Activated CD8-positive, alpha-beta T cell treated with anti-CD3 and anti-CD28 coated beads for 36 hours (primary cell): ENCODE measurements around the gene SYNC. TPM values are rescaled to one million over a fixed set of nuclear protein-coding genes. Genes with fewer than 3 reads are reported as not detected.

ENCODE experiments used
- ATAC-seq: fragments of 200-7000 bp; cut with Tn5 transposase; one replicate; pipeline ENCODE4 v1.10.0; 2021; ENCODE audit warnings: mild to moderate bottlenecking, moderate library complexity
- CTCF ChIA-PET: fragments of 350-600 bp; sonication (Branson Sonifier 250); formaldehyde crosslinking; loops from one replicate; lab custom pipeline; 2021; ENCODE audit warnings: antibody characterized with exemption; lab: Charles Lee
- POLR2A ChIA-PET: fragments of 350-600 bp; sonication (Branson Sonifier 250); formaldehyde crosslinking; loops from one replicate; lab custom pipeline; 2021; ENCODE audit warnings: antibody characterized with exemption; lab: Charles Lee
- DNase-seq: peaks from one replicate; pipeline ENCODE4 v3.0.0-alpha.2; 2020
- H3K27ac Mint-ChIP-seq: one replicate; pipeline ENCODE4 v1.8.0; 2021; ENCODE audit warnings: mild to moderate bottlenecking, mixed read lengths
- H3K27me3 Mint-ChIP-seq: one replicate; pipeline ENCODE4 v1.8.0; 2021; ENCODE audit warnings: mixed read lengths
- H3K36me3 Mint-ChIP-seq: one replicate; pipeline ENCODE4 v1.8.0; 2021; ENCODE audit warnings: low read depth, mixed read lengths
- H3K4me1 Mint-ChIP-seq: one replicate; pipeline ENCODE4 v1.8.0; 2021; ENCODE audit warnings: low read depth, mixed read lengths
- H3K4me3 Mint-ChIP-seq: one replicate; pipeline ENCODE4 v1.8.0; 2021; ENCODE audit warnings: mild to moderate bottlenecking, moderate library complexity, mixed read lengths
- H3K9me3 Mint-ChIP-seq: one replicate; pipeline ENCODE4 v1.8.0; 2021; ENCODE audit warnings: mixed read lengths
- intact Hi-C: fragments of 100-400 bp; cut with micrococcal nuclease; formaldehyde crosslinking; loops from one replicate; pipeline ENCODE4 v1.10.0; 2022
- total RNA-seq, 2 experiments: library from RNA; stranded (reverse); gene quantifications; one replicate each; pipeline ENCODE4 v1.2.3, GENCODE V29; 2021
- TF ChIP-seq, protein P1 (sequence below): fragments of 200-600 bp; IDR thresholded peaks from one replicate; pipeline ENCODE4 v1.8.0; 2022; ENCODE audit warnings: antibody characterized with exemption, mild to moderate bottlenecking

The SYNC gene
- total RNA-seq, 2 experiments from 2014 or later = not detected

DNA sequence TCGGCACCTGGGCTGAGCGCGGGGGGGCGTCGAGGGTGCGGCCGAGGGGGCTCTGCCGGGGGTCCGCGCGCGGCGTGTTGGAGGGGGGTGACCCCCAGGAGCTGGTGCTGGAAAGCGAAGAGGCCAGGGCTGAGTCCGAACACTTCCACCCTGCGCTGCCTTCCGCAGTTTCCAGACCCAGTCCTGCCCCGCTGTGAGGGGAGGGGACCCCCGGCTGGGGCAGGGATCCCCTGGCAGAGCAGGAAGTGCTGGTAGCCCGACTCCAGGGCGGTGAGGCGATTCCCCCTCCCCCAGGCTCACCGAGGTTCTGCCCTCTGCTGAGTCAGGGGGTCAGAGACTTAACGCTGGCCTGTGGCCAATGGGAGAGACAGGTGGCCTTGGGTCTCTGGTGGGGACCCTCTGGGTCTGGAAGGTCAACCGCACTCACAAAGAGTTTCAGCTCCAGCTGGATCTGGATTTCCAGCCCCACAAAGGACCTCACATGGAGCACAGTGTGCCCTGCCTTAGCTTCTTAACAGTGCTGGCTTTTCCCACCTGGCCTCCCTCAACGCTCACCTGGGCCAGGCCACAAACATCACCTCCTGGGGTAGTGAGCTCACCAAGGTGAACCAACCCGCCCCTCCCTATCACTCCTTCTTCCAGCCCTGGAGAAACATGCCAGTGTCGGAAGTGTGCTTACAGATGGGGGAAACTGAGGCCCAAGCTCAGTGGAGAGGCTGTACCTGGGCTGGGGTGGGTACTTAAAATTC is 39.8 kb upstream of the SYNC start:
- ATAC-seq (peak; percentile 27), DNase-seq (no peak)
- Mint-ChIP-seq H3K9me3 (no peaks in the 10 kb centered on the region), H3K27me3 (peaks cover 18% of the 10 kb centered on the region), H3K4me1 (no peaks in the 10 kb centered on the region), H3K27ac (no peak overlapping the region), H3K4me3 (peak overlapping the region; percentile 38), H3K36me3 (no peaks in the 10 kb centered on the region)
- ChIA-PET POLR2A (interaction anchor here (0.6 kb wide), 1 partner anchor 93 kb away, joined by 5 read pairs; no protein-coding TSS in a partner anchor), CTCF (interaction anchor here (1.0 to 1.4 kb wide), 3 partner anchors 30 to 44 kb away, joined by 4 to 6 read pairs (median 4); no protein-coding TSS in a partner anchor)
- TF ChIP-seq, protein P1, sequence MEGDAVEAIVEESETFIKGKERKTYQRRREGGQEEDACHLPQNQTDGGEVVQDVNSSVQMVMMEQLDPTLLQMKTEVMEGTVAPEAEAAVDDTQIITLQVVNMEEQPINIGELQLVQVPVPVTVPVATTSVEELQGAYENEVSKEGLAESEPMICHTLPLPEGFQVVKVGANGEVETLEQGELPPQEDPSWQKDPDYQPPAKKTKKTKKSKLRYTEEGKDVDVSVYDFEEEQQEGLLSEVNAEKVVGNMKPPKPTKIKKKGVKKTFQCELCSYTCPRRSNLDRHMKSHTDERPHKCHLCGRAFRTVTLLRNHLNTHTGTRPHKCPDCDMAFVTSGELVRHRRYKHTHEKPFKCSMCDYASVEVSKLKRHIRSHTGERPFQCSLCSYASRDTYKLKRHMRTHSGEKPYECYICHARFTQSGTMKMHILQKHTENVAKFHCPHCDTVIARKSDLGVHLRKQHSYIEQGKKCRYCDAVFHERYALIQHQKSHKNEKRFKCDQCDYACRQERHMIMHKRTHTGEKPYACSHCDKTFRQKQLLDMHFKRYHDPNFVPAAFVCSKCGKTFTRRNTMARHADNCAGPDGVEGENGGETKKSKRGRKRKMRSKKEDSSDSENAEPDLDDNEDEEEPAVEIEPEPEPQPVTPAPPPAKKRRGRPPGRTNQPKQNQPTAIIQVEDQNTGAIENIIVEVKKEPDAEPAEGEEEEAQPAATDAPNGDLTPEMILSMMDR = no peak
- intact Hi-C loops = no loop called here

DNA sequence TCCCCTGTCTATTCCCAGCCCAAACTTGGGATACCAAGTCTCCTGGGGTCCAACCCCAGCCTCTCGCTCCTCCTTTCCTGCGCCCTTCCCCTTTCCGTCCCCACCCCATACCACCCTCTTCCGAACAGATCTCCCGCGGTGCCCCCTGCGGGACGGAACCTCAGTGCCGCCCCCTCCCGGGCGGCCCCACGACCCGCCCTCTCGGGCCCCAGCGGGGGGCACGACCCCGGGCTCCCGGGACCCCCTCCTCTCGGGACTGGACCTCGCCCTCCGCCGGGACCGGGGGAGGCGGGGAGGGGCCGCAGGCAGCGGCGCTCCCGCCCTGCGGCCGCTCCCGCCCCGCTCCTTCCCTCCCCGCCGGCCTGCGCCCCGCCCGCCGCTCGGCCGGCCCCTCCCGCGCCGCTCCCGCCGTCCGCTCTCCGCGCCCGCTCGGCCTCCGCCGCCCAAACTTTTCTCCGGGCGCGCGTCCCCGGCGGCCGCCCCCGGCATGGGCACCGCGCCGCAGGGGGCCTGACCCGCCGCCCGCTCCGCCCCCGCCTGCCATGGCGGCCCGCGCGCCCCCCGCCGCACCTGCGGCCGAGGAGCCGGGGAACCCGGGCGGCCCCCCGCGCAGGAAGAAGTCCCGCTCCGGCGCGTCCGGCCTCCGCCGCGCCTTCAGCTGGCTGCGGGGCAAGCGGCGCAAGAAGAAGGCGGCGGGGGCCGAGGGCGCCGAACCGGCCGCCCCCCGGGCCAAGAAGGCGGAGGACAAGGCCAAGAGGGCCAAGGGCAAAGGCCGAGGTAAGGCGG is 39.0 kb upstream of the SYNC start:
- H3K9me3 Mint-ChIP-seq = no peaks in the 10 kb centered on the region
- DNase-seq (no peak), ATAC-seq (peak; percentile 39)
- H3K27ac Mint-ChIP-seq = no peak overlapping the region
- intact Hi-C loops = no loop called here
- H3K4me3 Mint-ChIP-seq = peak overlapping the region; percentile 53
- TF ChIP-seq, protein P1 = no peak
- peaks cover 19% of the 10 kb centered on the region for H3K27me3 Mint-ChIP-seq
- ChIA-PET POLR2A (no interaction called here), CTCF (interaction anchor here (1.0 to 1.2 kb wide), 2 partner anchors 30 to 43 kb away, joined by 4 to 6 read pairs; no protein-coding TSS in a partner anchor)
- H3K4me1 Mint-ChIP-seq = no peaks in the 10 kb centered on the region
- no peaks in the 10 kb centered on the region for H3K36me3 Mint-ChIP-seq

DNA sequence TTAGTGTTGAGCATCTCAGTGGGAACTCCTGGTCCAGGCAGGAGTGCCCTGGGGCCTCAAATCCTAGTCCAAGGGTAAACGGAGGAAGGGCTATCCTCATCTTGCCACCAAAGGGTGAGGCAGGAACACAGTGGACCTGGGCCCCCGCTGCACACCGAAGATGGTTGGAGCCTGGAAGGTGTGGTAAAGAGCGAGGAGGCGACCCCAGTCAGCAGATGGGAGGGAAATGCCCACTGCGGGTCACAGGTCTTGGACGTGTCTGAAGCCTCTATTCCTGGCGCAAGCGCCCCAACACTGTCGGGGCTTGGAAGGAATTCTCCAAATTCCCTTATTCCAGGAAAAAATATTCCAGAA is 38.5 kb upstream of the SYNC start:
- no peaks in the 10 kb centered on the region for H3K4me1 Mint-ChIP-seq
- intact Hi-C loops = no loop called here
- no peaks in the 10 kb centered on the region for H3K9me3 Mint-ChIP-seq
- ChIA-PET CTCF (no interaction called here), POLR2A (no interaction called here)
- no peak for DNase-seq
- no peaks in the 10 kb centered on the region for H3K36me3 Mint-ChIP-seq
- peaks cover 19% of the 10 kb centered on the region for H3K27me3 Mint-ChIP-seq
- H3K27ac Mint-ChIP-seq = no peak overlapping the region
- TF ChIP-seq, protein P1 = no peak
- H3K4me3 Mint-ChIP-seq = peak overlapping the region; percentile 53
- no peak for ATAC-seq

DNA sequence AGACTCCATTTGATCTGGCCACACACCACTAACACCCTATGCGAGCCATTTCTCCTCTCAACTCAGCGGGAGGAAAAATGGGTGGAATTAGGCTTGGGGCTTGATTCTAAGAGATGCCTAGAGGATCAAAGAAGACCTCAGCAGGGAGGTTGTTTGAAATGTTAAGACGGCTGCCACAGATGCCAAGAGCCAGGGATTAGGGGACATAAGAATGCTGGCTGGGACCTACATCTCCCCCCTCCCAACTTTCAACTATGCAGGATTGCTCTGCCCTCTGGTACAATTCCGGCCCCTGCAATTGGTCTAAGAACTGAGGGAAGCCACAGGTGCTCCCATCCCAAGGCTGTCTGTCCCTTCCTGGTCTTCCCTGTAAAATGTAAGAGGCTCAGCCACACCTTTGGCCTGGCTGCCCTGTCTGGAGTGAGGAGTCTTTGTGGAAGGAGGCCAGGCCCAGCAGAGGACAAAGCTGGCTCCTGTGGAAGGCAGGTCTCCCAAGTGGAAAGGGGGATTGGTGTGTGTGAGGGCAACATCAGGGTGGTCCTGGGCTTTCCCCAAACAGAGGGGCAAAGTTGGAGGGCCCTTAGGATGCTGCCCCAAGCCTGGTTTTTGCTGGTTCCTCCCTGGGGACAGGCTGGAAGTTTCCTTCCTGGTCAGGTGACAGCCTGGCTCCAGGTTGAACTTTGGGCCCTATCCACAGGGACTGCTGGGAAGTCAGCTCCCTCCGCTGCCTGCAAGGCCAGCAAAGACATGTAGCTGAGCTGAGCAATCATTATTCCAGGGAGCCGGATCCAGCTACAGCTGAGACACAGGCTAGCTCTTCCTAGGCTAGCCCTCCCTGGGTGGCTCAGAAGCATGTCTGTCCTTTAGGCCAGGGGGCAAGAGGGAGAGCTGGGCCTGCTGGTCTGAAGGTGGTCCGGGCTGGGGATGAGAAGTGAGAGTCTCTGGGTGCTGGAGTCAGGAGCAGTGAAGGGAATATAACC is 34.5 kb upstream of the SYNC start:
- no peaks in the 10 kb centered on the region for H3K9me3 Mint-ChIP-seq
- TF ChIP-seq, protein P1 = no peak
- DNase-seq = no peak
- POLR2A ChIA-PET = no interaction called here
- peaks cover 7% of the 10 kb centered on the region for H3K27me3 Mint-ChIP-seq
- no peak for ATAC-seq
- H3K36me3 Mint-ChIP-seq = no peaks in the 10 kb centered on the region
- CTCF ChIA-PET = interaction anchor here (1.3 to 2.6 kb wide), 2 partner anchors 25 to 36 kb away, joined by 4 to 13 read pairs; no protein-coding TSS in a partner anchor
- intact Hi-C loops = no loop called here
- no peaks in the 10 kb centered on the region for H3K4me1 Mint-ChIP-seq
- H3K4me3 Mint-ChIP-seq = no peak overlapping the region
- H3K27ac Mint-ChIP-seq = no peak overlapping the region
